HG02973 (cell line): ENCODE data around the gene TRPC4AP.
"Not testable (repeated sequence)": the region's sequence is repeated elsewhere in the genome, so short reads cannot be mapped to it uniquely, and the experiment has no call there.

Experiments
- ATAC-seq: cut with Tn5 transposase; IDR thresholded peaks from one replicate; pipeline ENCODE4 v1.9.1; 2021; ENCODE audit warnings: moderate library complexity; ENCODE audit not compliant: unreplicated experiment

TRPC4AP gene

DNA sequence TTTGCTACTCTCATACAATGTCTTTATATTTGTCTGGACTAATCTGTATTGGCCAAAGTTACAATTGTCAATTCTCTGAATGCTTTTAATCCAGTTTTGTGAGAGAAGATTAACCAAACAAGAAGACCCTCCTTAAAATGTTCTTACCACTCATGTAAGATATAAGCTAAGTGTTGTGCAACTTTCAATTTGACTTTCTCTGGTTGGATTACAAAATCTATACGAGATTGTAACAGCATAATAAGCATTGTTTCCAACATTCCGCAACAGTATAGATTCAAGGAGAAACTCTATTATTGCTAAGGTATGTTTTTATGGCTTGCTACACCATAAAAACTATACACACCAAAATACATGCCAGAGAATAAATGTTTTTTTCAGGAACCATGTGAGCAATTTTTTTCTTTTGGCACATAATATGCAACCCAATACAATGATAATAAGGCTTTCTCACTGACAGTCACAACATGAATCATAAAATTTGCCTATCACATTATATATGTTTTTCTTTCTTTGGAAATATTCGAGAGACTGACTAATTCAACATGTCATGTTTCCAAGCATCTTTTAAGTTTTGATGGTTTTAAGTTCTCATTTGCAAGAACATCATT, 12.2 kb upstream of the TRPC4AP start:
- ATAC-seq = no peak

DNA sequence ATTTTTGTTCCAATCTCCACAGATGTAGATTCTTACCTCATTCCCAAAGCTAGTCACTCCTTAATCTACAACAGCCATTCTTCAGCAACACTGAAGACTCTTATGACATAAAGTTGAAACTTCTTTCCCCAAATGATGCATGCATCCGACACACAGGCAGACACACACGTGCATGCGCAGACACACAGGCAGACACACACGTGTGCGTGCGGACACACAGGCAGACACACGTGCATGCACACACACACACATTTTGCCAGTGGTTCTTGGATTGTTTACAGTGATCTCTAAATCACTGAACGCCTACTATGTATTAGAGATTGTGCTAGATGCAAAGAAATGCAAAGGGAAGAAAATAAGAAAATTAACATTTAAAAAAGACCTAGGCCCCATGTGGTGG, 9.0 kb upstream of the TRPC4AP start:
- ATAC-seq = no peak

DNA sequence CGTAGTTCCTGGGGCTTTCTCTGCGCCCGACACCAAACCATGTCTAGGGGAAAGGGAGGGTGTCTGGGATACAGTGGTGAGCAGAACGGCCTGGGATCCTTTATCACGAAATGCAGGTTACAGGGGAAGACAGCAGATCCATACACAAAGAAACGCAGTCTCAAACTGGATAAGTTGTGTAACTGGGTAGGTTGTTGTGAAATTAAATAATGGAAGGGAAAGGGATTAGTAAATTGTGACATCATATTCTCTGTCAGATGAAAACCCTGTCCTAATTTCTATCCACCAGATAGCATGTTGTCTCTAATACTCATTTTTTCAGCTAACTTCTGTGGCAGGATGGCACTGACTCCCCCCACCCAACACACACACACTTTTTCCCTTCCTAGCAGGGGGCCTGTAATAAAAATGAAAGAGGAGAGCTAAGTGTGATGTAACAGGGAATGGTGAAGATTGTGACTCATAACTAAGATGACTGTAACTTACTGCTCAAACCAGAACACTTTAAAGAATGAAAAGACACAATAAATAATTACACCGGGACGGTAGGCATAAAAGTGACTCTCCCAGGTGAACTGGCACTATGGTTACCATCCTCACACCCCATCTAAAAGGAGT, 769 bp upstream of the TRPC4AP start:
- no peak for ATAC-seq

DNA sequence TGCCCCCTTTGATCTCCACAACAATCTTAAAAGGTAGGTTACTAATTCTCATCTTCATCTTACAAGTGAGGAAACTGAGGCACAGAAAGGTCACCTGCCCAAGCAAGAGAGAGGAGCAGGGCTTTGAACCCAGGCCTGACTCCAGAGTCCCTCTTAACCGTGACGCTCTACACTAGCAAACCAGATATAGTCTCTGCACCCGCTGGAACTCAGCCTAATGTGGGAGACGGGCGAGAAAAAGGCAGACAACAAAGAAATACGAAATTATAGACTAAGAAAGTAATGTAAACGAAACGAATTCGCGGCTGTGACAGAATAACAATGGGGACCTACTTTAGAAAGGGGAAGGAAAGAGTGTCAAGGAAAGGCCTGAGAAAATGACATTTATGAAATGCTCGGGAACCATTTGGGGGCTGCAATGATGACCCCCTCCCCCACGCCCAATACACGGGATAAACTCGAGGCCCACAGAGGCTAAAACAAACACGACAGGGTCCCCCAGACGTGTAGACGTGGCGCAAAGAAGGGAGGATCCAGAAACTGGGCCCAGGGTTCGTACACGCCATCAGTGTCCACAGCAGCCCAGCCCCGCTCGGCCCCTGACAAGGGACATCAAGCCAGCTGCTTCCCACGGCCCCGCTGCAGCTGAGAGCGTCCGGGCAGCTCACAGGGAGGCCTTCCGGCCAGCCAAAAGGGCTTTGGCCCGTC, 637 bp downstream of the TRPC4AP start:
- ATAC-seq = no peak

DNA sequence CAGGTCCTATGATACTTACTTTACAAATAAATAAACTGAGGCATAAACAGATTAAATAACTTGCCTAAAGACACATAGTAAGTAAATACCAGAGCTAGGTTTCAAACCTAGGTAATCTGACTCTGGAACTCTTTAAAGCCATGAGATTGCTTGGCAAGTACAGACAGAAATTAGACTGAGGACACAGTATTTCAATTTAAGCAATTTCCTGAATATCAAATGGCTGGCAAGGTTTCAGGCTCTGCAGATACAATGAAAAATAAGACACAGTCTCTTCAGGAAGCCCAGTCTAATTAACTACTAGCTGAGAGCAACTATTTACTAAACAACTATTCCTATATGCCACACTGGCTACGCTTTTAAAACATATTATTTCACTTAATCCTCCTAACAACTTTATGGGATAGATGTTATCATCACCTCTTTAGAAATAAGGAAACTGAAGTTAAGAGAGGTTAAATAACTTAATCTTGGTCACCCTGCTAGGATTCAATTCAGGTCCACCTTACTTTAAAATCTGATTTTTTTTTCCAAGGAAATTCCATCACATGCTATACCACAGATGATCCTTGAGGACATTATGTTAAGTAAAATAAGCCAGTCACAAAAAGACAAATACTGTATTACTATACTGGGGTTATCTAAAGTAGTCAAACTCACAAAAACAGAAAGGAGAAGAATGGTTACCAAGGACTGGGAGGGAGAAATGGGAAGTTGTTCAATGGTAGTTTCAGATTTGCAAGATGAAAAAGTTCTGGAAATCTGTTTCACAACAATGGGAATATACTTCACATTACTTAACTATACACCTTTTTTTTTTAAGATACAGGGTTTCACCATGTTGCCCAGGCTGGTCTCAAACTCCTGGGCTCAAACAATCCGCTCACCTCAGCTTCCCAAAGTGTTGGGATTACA, 4.1 kb downstream of the TRPC4AP start:
- no peak for ATAC-seq

DNA sequence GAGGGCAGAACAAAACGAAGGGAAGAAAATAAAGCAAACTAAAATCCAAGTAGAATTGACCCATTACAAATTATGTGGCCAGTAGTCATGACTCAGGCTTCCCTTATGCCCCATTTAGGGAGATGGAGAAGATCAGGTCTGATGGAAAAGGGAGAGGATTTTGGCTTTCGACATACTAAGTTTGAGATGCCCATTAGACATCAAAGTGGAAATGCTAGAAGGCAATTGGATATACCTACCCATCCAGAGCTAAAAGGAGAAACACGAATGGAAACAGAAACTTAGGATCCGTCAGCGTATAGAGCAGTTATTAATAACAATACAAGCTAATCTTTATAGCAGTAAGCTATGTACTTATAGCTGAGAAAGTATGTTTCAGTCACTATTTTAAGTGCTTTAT, 4.8 kb downstream of the TRPC4AP start:
- no peak for ATAC-seq

DNA sequence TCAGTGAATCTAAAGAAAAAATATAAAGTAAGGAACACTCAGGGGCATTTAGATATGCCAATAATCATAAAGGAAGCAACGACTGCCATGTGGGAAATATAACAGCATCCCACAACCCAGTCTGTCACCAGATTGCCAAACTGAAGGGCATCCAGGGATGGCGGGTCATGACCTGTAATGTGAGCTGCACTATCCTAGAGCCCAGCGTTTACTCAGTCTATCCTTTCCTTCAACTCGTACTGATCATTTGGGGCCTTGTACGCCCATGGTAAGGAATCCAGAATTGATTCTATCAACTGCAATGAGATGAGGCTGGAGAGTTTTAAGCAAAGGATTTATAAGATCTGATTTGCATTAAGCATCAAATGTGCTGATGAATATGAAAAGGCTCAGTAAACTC, 5.3 kb downstream of the TRPC4AP start:
- ATAC-seq = no peak

DNA sequence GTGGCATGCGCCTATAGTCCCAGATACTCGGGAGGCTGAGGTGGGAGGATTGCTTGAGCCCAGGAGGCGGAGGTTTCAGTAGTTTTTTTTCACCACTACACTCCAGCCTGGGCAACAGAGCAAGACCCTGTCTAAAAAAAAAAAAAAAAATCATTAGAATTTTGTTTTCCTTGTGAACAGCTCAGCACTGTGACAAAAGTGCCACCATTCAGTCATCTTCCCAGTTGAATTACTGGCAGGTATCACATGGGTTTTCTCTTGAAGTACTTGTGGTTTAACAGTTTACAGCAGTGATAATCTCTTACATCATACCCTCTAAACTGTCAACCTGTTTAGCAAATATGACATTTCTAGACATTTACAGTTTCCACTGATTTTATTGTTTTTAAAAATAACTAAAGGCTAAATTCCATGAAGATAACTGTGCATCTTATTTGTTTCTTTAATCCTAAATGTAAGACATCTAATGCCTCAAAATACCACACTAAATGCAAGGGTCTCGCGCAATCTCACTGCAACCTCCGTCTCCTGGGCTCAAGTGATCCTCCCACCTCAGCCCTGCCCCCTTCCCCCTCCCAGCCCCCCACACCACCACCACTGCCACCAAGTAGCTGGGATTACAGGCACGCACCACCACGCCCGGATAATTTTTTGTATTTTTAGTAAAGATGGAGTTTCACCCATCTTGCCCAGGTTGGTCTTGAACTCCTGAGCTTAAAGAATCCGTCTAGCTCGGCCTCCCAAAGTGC, 7.0 kb downstream of the TRPC4AP start:
- no peak for ATAC-seq

DNA sequence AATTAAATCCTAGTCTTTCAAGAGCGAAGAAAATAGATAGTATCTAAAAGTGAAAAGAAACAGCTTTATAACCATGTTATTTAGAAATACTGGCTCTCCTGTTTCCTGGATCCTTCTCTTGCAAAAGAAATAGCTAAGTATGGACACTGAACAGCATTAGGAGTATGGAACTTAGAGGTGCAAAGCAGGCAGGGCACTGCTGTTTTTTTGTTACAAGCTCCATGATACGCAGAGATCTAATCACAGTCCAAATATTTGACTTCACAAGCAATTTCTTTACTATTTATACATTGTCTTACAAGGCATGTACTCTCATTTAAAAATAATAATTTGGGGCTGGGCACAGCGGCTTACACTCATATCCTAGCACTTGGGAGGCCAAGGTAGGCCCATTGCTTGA, 7.6 kb downstream of the TRPC4AP start:
- ATAC-seq = no peak

DNA sequence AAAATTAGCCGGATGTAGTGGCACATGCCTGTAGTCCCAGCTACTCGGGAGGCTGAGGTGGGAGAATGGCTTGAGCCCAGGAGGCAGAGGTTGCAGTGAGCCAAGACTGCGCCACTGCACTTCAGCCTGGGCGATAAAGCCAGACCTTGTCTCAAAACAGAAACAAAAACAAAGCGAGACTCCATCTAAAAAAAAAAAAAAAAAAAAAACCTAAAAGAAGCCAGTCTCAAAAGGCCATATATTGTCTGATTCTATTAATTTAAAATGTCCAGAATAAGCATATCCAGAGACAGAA, 12.3 kb downstream of the TRPC4AP start:
- not testable (repeated sequence) for ATAC-seq

DNA sequence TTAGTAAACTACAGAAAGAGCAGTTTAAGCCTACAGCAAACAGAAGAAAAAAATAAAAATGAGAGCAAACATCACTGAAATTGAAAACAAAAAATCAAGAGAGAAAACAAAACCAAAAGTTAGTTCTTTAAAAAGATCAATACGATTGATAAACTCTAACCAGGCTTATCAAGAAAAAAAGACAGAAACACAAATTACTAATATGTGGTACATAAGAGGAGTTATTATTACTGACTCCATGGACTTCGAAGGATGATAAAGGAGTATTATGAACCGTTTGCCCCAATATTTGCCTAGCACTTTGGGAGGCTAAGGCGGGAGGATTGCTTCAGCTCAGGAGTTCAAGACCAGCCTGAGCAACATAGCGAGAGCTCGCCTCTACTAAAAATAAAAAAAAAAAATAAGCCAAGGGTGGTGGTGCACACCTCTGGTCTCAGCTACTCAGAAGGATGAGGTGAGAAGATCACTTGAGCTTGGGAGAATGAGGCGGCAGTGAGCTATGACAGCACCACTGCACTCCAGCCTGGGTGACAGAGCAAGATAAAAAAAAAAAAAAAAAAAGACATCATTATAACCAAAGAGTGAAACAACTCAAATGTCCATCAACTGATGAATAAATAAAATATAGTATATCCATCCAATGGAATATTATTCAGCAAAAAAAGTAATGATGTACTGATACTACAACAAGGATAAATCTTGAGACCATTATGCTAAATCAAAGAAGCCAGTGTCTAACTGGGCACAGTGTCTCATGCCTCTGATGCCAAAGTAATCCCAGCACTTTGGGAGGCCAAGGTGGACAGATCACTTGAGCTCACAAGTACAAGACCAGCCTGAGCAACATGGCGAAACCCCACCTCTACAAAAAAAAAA, 12.9 kb downstream of the TRPC4AP start:
- ATAC-seq = no peak

DNA sequence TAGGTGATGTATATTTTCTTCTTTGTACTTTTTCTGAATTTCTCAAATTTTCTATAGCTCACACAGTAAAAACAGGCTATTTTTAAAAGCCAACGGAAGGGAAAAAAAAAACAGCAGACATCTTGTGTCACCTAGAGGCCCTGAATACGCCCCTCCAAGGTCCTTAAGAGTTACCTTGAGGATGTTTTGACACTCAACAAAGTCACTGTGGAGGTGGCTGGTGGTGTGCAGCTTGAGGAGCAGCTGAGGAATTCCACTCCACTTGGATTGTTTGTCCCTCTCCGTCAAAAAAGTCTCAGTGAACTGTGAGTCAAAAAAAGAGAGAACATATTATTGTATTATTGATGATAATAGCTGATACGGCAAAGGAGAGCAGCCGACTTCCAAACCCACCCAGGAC, 14.7 kb downstream of the TRPC4AP start:
- ATAC-seq = no peak

DNA sequence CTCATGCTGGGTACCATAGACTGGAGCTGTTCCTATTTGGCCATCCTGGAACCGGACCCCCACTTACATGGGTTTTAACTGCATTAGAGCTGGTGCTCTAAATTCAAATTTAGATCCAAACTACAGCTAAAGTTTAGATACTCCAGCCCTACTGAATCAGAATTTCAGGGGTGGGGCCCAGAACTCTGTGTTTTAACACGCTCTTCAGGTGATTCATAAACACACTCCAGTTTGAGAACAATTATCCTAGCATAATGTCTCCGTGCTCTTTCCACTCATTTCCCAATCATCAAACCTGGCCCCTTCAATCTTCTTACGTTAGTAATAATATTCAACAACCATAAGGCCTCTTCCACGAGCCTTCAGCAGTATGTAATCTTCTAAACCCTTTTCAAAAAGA, 15.3 kb downstream of the TRPC4AP start:
- no peak for ATAC-seq

DNA sequence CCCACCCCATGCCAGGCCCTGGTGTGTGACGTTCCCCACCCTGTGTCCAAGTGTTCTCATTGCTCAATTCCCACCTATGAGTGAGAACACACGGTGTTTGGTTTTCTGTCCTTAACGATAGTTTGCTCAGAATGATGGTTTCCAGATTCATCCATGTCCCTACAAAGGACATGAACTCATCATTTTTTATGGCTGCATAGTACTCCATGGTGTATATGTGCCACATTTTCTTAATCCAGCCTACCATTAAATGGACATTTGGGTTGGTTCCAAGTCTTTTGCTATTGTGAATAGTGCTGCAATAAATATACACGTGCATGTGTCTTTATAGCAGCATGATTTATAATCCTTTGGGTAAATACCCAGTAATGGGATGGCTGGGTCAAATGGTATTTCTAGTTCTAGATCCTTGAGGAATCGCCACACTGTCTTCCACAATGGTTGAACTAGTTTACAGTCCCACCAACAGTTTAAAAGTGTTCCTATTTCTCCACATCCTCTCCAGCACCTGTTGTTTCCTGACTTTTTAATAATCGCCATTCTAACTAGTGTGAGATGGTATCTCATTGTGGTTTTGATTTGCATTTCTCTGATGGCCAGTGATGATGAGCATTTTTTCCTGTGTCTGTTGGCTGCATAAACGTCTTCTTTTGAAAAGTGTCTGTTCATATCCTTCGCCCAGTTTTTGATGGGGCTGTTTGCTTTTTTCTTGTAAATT, 21.0 kb downstream of the TRPC4AP start:
- not testable (repeated sequence) for ATAC-seq

DNA sequence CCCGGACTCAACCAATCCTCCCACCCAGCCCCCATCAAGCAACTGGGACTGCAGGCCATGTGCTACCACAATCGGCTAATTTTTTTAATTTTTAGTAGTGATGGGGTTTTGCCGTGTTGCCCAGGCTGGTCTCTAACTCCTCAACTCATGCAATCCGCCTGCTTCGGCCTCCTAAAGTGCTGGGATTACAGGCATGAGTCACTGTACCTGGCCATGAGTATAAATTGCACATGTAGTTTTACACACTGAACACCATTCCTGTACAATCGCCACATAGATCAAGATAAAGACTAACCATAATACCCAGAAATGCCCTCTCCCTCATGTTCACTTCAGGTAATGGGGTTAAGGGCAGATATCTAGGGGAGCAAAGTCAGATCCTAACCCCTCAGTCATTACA, 26.4 kb downstream of the TRPC4AP start:
- no peak for ATAC-seq

DNA sequence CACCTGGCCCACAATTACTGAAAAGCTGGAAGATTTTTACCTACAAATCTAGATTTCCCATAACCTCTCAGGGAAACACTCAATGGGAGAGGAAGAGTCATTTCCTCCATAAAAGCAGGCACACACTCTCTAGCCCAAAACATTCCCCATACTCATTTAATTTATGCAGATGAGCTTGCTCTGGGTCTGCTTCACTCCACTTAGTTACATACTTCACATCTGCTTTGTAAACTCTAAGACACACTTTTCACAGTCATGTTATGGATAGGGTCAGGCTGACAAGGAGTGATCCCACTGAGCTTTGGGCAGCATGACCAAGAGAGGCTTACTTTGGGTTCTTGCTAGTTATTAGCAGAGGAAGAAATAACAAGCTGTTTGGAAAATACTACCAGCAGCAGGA, 27.4 kb downstream of the TRPC4AP start:
- ATAC-seq = no peak

DNA sequence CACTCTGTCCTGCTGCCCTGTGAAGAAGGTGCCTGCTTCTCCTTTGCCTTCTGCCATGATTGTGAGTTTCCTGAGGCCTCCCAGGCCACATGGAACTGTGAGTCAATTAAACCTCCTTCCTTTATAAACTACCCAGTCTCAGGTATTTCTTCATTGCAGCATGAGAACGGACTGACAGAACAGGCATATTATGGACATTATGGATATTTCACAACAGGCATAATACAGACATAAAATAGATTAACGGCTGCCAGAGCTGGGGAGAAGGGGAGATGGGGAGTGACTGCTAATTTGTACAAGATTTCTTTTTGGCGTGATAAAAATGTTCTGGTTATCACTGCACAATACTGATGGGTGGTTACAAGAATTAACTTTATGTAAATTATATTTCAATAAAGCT, 29.4 kb downstream of the TRPC4AP start:
- no peak for ATAC-seq

DNA sequence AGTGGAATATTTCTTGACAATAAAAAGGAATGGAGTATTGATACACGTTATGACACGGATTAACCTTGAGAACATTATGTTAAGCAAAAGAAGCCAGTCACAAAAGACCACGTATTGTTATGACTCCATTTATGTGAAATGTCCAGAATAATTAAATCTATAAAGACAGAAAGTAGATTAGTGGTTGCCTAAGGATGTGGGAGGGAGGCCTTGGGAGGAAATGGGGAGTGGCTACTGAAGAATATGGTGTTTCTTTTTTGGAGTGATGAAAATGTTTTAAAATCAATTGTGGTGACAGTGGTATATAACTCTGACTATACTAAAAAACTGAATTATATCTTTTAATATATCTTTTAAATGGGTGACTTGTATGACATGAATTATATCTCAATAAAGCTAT, 30.1 kb downstream of the TRPC4AP start:
- no peak for ATAC-seq

DNA sequence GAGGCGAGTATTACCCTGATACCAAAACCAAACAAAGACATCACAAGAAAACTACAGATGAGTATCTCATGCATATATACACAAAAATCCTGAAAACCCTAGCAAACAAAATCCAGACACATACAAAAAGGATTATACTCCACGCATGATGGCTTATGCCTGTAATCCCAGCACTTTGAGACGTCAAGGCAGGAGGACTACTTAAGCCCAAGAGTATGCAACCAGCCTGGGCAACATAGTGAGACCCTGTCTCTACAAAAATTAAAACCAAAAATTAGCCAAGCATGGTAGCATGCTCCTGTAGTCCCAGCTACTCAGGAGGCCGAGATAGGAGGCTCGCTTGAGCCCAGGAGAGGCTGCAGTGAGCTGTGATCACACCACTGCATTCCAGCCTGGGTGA, 32.4 kb downstream of the TRPC4AP start:
- no peak for ATAC-seq
